HG03432 (cell line): Measurements from ENCODE around the gene EAF2.
"Not testable (repeated sequence)": the region's sequence is repeated elsewhere in the genome, so short reads cannot be mapped to it uniquely, and the experiment has no call there.

ENCODE experiments used
- ATAC-seq: cut with Tn5 transposase; IDR thresholded peaks from one replicate; pipeline ENCODE4 v1.9.1; 2021; ENCODE audit warnings: mild to moderate bottlenecking, moderate library complexity; ENCODE audit not compliant: unreplicated experiment

EAF2 gene

GRCh38 chr3:121857778-121858177 lies 22.8 kb downstream of the EAF2 start:
- not testable (repeated sequence) for ATAC-seq

- ATAC-seq, result not testable (repeated sequence)
These were observed 28.2 kb downstream of the EAF2 start for GRCh38 chr3:121863247-121863646.

GRCh38 chr3:121863801-121864200 lies 28.8 kb downstream of the EAF2 start:
- no peak for ATAC-seq

GRCh38 chr3:121869736-121870135 lies 34.7 kb downstream of the EAF2 start:
- no peak for ATAC-seq

GRCh38 chr3:121870717-121871116 lies 35.7 kb downstream of the EAF2 start:
- no peak for ATAC-seq

GRCh38 chr3:121871430-121871829 lies 36.4 kb downstream of the EAF2 start:
- no peak for ATAC-seq

- no peak for ATAC-seq
These were observed 43.4 kb downstream of the EAF2 start for GRCh38 chr3:121878411-121878810.

GRCh38 chr3:121883507-121883906 lies 48.5 kb downstream of the EAF2 start:
- ATAC-seq, result no peak

GRCh38 chr3:121885386-121885785 lies 50.4 kb downstream of the EAF2 start:
- ATAC-seq, result no peak

- no peak for ATAC-seq
These were observed 59.4 kb downstream of the EAF2 start, which contains the start of gene SLC15A2 for GRCh38 chr3:121894301-121894990. SLC15A2 (plus strand) TSS chr3:121894401; CDS start chr3:121894477, 76 bp downstream.

GRCh38 chr3:121895121-121895520 lies 60.1 kb downstream of the EAF2 start:
- no peak for ATAC-seq

- no peak for ATAC-seq
These were observed 60.7 kb downstream of the EAF2 start for GRCh38 chr3:121895736-121896135.

- no peak for ATAC-seq
These were observed 61.8 kb downstream of the EAF2 start for GRCh38 chr3:121896823-121897222.

- no peak for ATAC-seq
These were observed 62.3 kb downstream of the EAF2 start for GRCh38 chr3:121897296-121897695.

GRCh38 chr3:121913305-121913990 lies 78.4 kb downstream of the EAF2 start:
- no peak for ATAC-seq

- no peak for ATAC-seq
These were observed 79.3 kb downstream of the EAF2 start for GRCh38 chr3:121914081-121914998.

GRCh38 chr3:121916189-121916588 lies 81.2 kb downstream of the EAF2 start:
- ATAC-seq, result no peak

- no peak for ATAC-seq
These were observed 83.9 kb downstream of the EAF2 start for GRCh38 chr3:121918779-121919483.

- no peak for ATAC-seq
These were observed 89.7 kb downstream of the EAF2 start for GRCh38 chr3:121924734-121925133.

- no peak for ATAC-seq
These were observed 91.4 kb downstream of the EAF2 start for GRCh38 chr3:121926380-121926779.
